ENCODE data around the gene MCCD1.

Gene MCCD1

DNA sequence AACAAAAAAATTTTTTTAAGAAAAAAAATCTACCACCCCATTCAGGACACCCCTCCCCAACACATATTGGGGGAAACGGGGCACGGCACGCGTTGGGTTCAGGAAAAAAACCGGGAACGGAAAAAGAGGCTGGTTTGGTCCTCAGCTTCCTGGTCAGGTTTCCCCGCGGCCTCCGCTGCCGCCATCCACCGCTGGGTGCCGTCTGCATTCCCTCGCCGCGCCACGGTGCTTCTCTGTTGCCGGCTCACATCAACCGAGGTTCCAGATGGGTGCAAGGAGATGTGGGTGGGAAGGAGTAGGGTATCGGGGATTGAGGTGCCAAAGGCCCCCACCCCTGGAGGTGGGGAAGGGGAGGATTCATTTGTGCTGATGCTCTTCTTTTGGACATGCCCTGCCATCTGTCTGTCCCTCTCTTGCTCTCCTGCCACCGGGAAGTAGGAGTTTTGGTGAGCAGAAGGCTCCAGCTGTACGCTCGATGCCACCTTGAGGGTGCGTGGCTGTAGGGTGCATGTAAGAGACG is 5.8 kb downstream of the MCCD1 start:
- Histone ChIP-seq H3K9me3 (ENCODE audit: control insufficient read depth, low read depth, low read length) (no peaks in the 10 kb centered on the region), H3K4me3 (ENCODE audit: low read length) (no peak overlapping the region), H3K9ac (ENCODE audit: low read length) (no peak overlapping the region), H3K36me3 (ENCODE audit: control insufficient read depth, low read depth, low read length) (peaks cover 95% of the 10 kb centered on the region), H3K27me3 (ENCODE audit: control insufficient read depth, insufficient read depth, low read length) (no peaks in the 10 kb centered on the region), H3K27ac (ENCODE audit: low read length) (no peak overlapping the region), H3K4me1 (ENCODE audit: control insufficient read depth, low read depth, low read length) (peaks cover 4% of the 10 kb centered on the region)

DNA sequence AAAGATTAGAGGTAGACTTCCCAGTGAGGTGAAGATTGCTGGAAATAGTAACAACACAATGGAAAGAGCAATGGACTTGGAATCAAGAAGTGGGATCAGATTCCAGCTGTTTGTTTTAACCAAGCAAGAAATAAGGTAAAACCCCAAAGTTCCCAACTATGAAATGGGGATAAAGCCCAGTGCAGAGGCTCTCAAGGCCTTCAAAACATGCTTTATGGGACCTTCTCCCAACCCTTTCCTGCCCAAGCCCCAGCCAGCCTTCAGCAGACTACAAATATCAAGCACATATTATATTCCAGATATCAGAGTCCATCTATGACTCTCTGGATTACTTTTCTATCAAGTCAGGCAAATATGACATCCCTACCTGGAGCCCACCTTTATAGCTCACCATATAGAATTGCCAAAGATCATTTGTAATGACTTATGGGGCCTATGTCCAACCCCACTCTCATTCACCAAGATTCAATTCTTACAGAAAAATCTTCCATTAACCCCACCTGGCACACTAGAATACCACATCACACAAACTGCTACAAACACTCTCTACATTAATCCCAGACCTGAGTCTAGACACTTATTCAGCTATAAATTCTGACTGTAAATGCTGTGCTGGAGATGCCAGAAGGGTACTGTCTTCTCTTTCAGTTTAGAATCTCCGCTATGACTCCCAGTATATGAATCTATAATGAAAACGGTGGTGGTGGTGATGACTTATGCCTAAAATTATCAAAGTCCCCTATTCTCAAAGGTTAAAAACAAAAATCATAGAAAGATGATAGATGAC is 7.0 kb downstream of the MCCD1 start:
- Histone ChIP-seq H3K36me3 (ENCODE audit: control insufficient read depth, low read depth, low read length) (peaks cover 95% of the 10 kb centered on the region), H3K27ac (ENCODE audit: low read length) (no peak overlapping the region), H3K4me3 (ENCODE audit: low read length) (no peak overlapping the region), H3K9me3 (ENCODE audit: control insufficient read depth, low read depth, low read length) (no peaks in the 10 kb centered on the region), H3K27me3 (ENCODE audit: control insufficient read depth, insufficient read depth, low read length) (no peaks in the 10 kb centered on the region), H3K9ac (ENCODE audit: low read length) (no peak overlapping the region), H3K4me1 (ENCODE audit: control insufficient read depth, low read depth, low read length) (peaks cover 9% of the 10 kb centered on the region)

DNA sequence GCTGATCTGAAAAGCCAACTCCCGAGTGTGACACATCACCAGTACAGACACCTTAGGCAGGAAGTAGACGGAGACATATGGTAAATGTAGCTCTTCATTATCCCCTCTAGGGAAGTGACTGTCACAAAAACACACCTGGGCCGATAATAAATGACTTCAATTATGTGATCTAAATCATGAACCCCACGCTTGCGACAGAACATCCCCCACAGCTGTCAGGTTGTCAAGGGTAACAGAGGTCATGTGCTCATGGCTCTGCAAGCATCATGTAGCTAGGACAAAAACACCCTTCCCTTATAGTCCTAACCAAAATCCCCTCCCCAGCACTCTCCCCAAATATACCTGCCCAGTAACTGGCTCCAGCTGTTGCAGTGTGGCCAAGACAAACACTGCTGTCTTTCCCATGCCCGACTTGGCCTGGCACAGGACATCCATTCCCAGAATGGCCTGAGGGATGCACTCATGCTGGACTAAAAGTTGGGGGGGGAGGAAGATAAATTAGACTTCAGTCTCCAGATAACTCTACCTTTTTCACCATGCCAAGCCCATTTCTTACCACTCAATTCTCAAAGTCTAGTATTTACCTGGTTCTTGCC is 10.1 kb downstream of the MCCD1 start:
- Histone ChIP-seq H3K4me3 (ENCODE audit: low read length) (peak overlapping the region; percentile 87), H3K9me3 (ENCODE audit: control insufficient read depth, low read depth, low read length) (no peaks in the 10 kb centered on the region), H3K36me3 (ENCODE audit: control insufficient read depth, low read depth, low read length) (peaks cover 63% of the 10 kb centered on the region), H3K4me1 (ENCODE audit: control insufficient read depth, low read depth, low read length) (peaks cover 13% of the 10 kb centered on the region), H3K27me3 (ENCODE audit: control insufficient read depth, insufficient read depth, low read length) (no peaks in the 10 kb centered on the region), H3K27ac (ENCODE audit: low read length) (no peak overlapping the region), H3K9ac (ENCODE audit: low read length) (no peak overlapping the region)

DNA sequence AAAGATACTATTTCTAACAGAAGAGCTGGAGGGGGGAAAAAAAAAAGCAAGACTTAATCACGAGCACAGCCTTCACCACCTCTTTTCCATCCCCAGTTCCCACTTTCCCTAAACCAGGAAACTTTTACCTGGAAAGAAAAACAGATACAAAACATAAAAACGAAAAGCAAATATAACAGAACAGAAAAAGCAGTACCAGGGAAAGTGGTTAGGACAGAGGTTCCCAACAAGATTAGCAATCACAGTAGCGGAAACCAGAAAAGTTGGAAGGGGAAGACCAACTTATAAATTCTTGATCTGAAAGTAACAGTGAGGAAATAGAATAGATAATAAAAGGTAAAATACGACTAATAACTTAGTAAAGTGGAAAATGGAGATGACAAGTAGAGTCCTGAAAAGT is 11.9 kb downstream of the MCCD1 start:
- peaks cover 13% of the 10 kb centered on the region for H3K4me1 ChIP-seq (ENCODE audit: control insufficient read depth, low read depth, low read length)
- H3K36me3 ChIP-seq (ENCODE audit: control insufficient read depth, low read depth, low read length), result peaks cover 46% of the 10 kb centered on the region

DNA sequence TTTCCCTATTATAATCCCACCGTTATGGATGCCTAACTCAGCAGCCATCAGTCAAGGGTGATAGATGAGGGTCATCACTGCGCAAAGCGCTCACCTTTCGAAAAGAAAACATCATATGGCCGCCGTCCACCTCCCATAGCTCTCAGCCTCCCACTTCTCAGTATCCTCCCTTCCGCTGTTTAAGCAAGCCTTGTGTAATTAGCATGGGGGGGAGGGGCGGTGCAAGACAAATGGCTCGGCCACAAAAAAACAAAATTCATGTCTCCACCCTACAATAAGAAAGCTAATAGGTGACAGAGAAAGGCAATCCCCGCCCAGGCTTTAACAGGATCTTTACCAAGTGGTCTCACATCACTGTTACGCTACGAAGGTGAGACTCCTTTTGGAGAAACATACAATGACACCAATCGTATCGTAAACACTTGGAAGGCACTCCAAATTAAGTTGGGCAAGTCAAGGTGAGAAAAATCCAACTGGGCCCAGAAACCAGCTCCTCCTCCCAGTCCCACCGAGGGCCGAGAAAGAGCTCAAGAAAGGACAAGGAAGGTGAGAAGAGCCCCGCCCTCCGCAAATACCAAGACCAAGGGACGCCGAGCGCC is 12.4 kb downstream of the MCCD1 start:
- no peaks in the 10 kb centered on the region for H3K9me3 ChIP-seq (ENCODE audit: control insufficient read depth, low read depth, low read length)
- H3K36me3 ChIP-seq (ENCODE audit: control insufficient read depth, low read depth, low read length), result peaks cover 40% of the 10 kb centered on the region
- no peaks in the 10 kb centered on the region for H3K27me3 ChIP-seq (ENCODE audit: control insufficient read depth, insufficient read depth, low read length)
- peaks cover 15% of the 10 kb centered on the region for H3K4me1 ChIP-seq (ENCODE audit: control insufficient read depth, low read depth, low read length)
- H3K9ac ChIP-seq (ENCODE audit: low read length), result peak overlapping the region; percentile 98
- H3K27ac ChIP-seq (ENCODE audit: low read length), result peak overlapping the region; percentile 96
- H3K4me3 ChIP-seq (ENCODE audit: low read length), result peak overlapping the region; percentile 87

More for the DNA sequence above, 11.9 kb downstream of the MCCD1 start:
- H3K9ac ChIP-seq (ENCODE audit: low read length), result peak overlapping the region; percentile 98
- no peak overlapping the region for H3K27ac ChIP-seq (ENCODE audit: low read length)
- H3K9me3 ChIP-seq (ENCODE audit: control insufficient read depth, low read depth, low read length), result no peaks in the 10 kb centered on the region
- H3K27me3 ChIP-seq (ENCODE audit: control insufficient read depth, insufficient read depth, low read length), result no peaks in the 10 kb centered on the region
- peak overlapping the region; percentile 87 for H3K4me3 ChIP-seq (ENCODE audit: low read length)

DNA sequence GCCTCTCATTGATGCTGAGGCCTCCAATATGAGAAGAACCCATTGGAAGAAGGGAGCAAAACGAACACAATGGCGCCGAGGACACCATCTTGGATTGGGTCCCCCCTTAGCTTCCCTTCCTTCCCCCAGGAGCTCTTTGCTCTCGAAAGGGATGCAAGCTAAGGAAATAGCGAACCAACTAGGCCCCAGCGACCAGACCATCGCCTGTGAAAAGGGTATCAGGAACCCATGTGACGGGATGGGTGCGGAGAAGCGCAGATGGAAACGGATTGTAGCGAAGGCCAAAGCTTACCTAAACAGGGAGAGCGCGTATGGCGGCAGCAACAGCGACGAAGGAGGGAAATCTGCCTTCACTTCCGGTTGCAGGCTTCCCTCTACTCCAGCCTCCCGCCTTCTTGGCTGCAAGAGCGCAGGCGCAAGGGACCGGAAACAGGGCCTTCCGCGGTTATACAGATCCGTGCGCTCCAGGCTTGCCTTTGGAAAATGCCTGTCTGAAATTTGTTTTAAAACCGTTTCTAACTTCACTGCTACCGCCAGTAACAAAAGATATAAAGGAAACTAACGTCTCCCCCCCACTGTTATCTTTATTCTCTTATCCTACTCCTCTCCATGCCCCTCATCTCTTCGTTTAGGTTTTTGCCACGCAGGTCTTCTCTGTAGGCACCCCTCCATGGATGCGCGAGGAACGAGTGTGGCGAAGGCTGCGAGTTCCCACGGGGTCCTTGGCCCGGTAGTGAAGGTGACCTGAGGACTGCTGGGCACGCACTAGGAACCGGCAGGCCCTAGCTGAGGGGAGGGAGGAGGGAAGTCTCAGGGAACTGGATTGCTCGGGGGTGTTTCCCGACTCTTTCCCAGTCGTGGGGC is 13.1 kb downstream of the MCCD1 start, which contains the start of gene DDX39B:
TSS of gene DDX39B (minus strand) at position 346 of the 864 bp plus-strand sequence. CDS start 1,471 bp downstream, outside the sequence.
- no peaks in the 10 kb centered on the region for H3K27me3 ChIP-seq (ENCODE audit: control insufficient read depth, insufficient read depth, low read length)
- H3K4me1 ChIP-seq (ENCODE audit: control insufficient read depth, low read depth, low read length), result peaks cover 17% of the 10 kb centered on the region
- H3K36me3 ChIP-seq (ENCODE audit: control insufficient read depth, low read depth, low read length), result peaks cover 33% of the 10 kb centered on the region
- H3K9ac ChIP-seq (ENCODE audit: low read length), result peak within 1 kb of the TSS; percentile 98
- peak within 1 kb of the TSS; percentile 96 for H3K27ac ChIP-seq (ENCODE audit: low read length)
- no peaks in the 10 kb centered on the region for H3K9me3 ChIP-seq (ENCODE audit: control insufficient read depth, low read depth, low read length)
- H3K4me3 ChIP-seq (ENCODE audit: low read length), result peak within 1 kb of the TSS; percentile 87

DNA sequence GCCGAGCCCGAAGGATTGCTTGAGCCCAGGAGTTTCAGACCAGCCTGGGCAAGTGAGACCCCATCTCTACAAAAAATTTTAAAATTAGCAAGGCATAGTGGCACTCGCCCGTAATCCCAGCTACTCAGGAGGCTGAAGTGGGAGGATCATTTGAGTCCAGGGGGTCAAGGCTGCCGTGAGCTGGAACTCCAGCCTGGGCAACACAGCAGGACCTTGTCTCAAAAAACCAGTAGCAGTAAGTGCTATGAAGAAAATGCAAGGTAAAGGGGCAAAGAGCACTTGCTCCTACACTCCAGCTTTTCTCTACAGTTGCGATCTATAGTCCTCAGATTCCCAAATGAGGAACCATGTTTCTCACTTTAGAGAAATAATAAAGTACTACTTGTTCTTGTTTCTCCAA is 14.9 kb downstream of the MCCD1 start:
- no peak overlapping the region for H3K4me3 ChIP-seq (ENCODE audit: low read length)
- no peak overlapping the region for H3K27ac ChIP-seq (ENCODE audit: low read length)
- H3K4me1 ChIP-seq (ENCODE audit: control insufficient read depth, low read depth, low read length), result peaks cover 17% of the 10 kb centered on the region
- no peaks in the 10 kb centered on the region for H3K27me3 ChIP-seq (ENCODE audit: control insufficient read depth, insufficient read depth, low read length)
- no peaks in the 10 kb centered on the region for H3K9me3 ChIP-seq (ENCODE audit: control insufficient read depth, low read depth, low read length)
- no peak overlapping the region for H3K9ac ChIP-seq (ENCODE audit: low read length)
- H3K36me3 ChIP-seq (ENCODE audit: control insufficient read depth, low read depth, low read length), result peaks cover 22% of the 10 kb centered on the region

DNA sequence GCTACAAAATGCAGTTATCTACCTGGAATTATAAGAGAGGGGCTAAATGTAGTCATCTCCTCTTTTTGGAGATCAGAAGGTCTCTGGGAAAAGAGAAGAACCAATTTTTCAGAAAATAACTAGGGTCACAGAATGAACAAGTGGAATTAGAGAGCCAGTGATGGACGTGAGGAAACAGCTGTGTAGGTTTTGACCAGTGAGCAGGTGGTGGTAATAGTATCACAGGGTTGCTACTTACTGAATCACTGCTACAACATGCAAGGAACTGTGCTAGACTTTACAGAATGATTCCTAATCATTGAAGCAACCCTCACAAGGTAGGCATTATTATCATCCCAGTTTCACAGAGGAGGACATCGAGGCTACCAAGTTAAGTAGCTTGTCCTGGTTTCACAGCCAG is 15.9 kb downstream of the MCCD1 start:
- Histone ChIP-seq H3K4me3 (ENCODE audit: low read length) (no peak overlapping the region), H3K36me3 (ENCODE audit: control insufficient read depth, low read depth, low read length) (peaks cover 20% of the 10 kb centered on the region), H3K4me1 (ENCODE audit: control insufficient read depth, low read depth, low read length) (peaks cover 12% of the 10 kb centered on the region), H3K27ac (ENCODE audit: low read length) (no peak overlapping the region), H3K27me3 (ENCODE audit: control insufficient read depth, insufficient read depth, low read length) (no peaks in the 10 kb centered on the region), H3K9ac (ENCODE audit: low read length) (no peak overlapping the region), H3K9me3 (ENCODE audit: control insufficient read depth, low read depth, low read length) (no peaks in the 10 kb centered on the region)

DNA sequence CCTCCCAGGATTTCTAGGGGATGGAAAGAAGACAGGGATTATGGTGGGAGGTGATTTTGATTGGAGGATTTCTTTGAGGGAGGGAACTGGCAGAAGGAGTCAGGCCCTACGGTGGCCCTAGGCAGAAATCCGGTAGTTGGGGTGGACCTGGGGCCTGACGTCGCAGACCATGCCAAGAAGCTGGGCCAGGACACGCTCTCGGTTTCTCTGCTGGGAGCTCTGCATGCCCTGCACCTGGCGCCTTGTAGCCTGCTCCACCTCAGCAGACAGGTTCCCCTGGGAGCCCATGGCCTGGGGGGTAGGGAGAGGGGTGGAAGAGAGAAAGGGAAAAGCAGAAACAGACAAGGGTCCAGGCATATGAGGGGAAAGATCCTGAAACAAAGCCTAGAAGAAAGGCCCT is 16.5 kb downstream of the MCCD1 start:
- Histone ChIP-seq H3K27ac (ENCODE audit: low read length) (no peak overlapping the region), H3K36me3 (ENCODE audit: control insufficient read depth, low read depth, low read length) (peaks cover 17% of the 10 kb centered on the region), H3K4me3 (ENCODE audit: low read length) (no peak overlapping the region), H3K4me1 (ENCODE audit: control insufficient read depth, low read depth, low read length) (peaks cover 8% of the 10 kb centered on the region), H3K27me3 (ENCODE audit: control insufficient read depth, insufficient read depth, low read length) (no peaks in the 10 kb centered on the region), H3K9me3 (ENCODE audit: control insufficient read depth, low read depth, low read length) (no peaks in the 10 kb centered on the region), H3K9ac (ENCODE audit: low read length) (no peak overlapping the region)

DNA sequence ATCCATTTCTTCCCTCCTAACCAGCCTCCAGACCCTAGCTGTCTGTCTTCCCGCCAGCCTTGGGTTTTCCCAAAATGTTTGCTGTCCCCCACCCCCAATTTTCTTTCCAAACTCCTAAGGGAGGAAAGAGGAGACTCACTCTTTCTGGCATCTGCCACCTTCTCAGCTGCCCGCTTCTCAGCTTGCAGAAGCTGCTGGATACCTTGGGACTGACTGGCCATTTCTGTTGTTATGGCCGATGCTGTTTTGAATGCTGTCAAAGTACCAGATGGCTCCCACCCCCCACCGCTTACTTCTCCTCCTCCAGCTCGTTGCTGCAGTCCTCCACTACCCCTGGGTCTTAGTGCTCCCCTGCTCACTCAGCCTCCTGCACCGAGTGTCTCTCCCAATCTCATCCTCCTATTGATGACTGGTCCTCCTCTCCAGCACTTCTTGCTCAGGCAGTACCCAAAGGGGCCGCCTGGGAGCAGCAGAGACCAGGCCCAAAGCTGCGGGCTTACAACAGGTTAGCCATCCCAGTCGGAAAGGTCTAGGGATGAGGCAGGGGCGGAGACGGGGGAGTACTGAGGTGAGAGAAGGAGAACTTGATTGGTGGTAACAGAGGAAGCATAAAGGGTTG is 17.7 kb downstream of the MCCD1 start, which contains the start of gene ATP6V1G2:
TSS of gene ATP6V1G2 (minus strand) at position 270 of the 619 bp plus-strand sequence. CDS start at position 221, 49 bp downstream.
- H3K4me1 ChIP-seq (ENCODE audit: control insufficient read depth, low read depth, low read length), result peaks cover 8% of the 10 kb centered on the region
- peak within 1 kb of the TSS; percentile 87 for H3K4me3 ChIP-seq (ENCODE audit: low read length)
- no peaks in the 10 kb centered on the region for H3K27me3 ChIP-seq (ENCODE audit: control insufficient read depth, insufficient read depth, low read length)

More for the DNA sequence above, 17.7 kb downstream of the MCCD1 start, which contains the start of gene ATP6V1G2:
- no peaks in the 10 kb centered on the region for H3K9me3 ChIP-seq (ENCODE audit: control insufficient read depth, low read depth, low read length)
- H3K36me3 ChIP-seq (ENCODE audit: control insufficient read depth, low read depth, low read length), result peaks cover 18% of the 10 kb centered on the region
- H3K27ac ChIP-seq (ENCODE audit: low read length), result peak within 1 kb of the TSS; percentile 70
- H3K9ac ChIP-seq (ENCODE audit: low read length), result peak within 1 kb of the TSS; percentile 79

Measured in iPS-18a (cell line).